ENCODE data around the gene RAB27A.

GRCh38 chr15:55164284-55164683, 125.3 kb downstream of the RAB27A start:
- TF ChIP-seq CTCF (IDR thresholded peaks at IDR 0.05; ENCODE audit: extremely low read depth in 1 of 2, insufficient read depth in 1 of 2, low read depth in 1 of 2, low read length in 2 of 2), result no peak
- TF ChIP-seq POLR2A (IDR thresholded peaks at IDR 0.05; ENCODE audit: low read depth, low read length), result no peak
- no peak for TF ChIP-seq MYC (IDR thresholded peaks at IDR 0.05; ENCODE audit: low read depth, low read length)
- TF ChIP-seq EZH2 (IDR thresholded peaks at IDR 0.05; ENCODE audit: borderline replicate concordance, low read depth, low read length, severe bottlenecking), result no peak
- no peak for TF ChIP-seq POLR2AphosphoS5 (IDR thresholded peaks at IDR 0.05; ENCODE audit: insufficient read depth, low read depth, low read length)
- no peak for TF ChIP-seq MAX (IDR thresholded peaks at IDR 0.05; ENCODE audit: insufficient read depth, insufficient read length)
